Myocyte (in vitro differentiated cells): ENCODE measurements around the gene RNU1-1. TPM values are rescaled to one million over a fixed set of nuclear protein-coding genes. Genes with fewer than 3 reads are reported as not detected.
"Not testable (repeated sequence)": the region's sequence is repeated elsewhere in the genome, so short reads cannot be mapped to it uniquely, and the experiment has no call there.

Source experiments
- DNase-seq: peaks from one replicate; pipeline ENCODE4 v3.0.0-alpha.2; 2012; ENCODE audit warnings: low read depth
- total RNA-seq: library from RNA; depleted of rRNA; stranded (reverse); fragments of >200 nt; gene quantifications from 2 replicates; pipeline ENCODE4 v1.2.3, GENCODE V29; 2014

Gene RNU1-1
- total RNA-seq, 1 donor from 2014 or later = not detected

DNA sequence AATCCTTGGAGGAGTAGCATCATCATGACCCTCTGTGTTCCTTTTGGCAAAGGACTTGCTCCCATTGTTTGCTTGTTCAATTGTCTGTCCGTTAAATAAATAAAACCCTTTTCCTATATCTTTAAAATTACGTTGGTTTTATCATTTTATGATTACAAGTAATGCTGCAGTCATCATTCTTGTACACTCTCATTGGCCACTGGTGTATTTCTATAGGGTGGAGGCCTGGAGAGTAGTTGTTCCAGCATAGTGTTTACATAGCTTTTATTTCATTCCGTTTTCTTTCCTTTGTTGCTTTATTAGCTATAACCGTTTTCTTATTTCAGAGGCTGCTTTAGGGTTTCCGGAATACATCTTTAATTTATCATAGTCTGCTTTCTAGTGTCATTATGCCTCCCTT is 7.6 kb upstream of the RNU1-1 start:
- not testable (repeated sequence) for DNase-seq

DNA sequence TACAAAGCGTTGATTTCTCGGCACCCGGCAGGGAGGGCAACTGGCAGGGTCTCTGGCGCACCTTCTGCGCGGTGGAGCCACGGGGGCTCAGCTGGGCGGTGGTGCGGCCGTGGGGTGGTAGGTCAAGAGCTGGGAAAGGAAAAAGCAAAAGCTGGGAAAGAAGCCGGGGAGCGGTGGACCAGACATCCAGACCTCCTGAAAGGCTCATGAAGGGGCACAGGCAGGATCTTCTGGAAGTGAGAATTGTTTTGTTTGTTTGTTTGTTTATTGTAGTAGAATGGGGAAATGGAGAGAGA is 7.2 kb upstream of the RNU1-1 start:
- DNase-seq = no peak

DNA sequence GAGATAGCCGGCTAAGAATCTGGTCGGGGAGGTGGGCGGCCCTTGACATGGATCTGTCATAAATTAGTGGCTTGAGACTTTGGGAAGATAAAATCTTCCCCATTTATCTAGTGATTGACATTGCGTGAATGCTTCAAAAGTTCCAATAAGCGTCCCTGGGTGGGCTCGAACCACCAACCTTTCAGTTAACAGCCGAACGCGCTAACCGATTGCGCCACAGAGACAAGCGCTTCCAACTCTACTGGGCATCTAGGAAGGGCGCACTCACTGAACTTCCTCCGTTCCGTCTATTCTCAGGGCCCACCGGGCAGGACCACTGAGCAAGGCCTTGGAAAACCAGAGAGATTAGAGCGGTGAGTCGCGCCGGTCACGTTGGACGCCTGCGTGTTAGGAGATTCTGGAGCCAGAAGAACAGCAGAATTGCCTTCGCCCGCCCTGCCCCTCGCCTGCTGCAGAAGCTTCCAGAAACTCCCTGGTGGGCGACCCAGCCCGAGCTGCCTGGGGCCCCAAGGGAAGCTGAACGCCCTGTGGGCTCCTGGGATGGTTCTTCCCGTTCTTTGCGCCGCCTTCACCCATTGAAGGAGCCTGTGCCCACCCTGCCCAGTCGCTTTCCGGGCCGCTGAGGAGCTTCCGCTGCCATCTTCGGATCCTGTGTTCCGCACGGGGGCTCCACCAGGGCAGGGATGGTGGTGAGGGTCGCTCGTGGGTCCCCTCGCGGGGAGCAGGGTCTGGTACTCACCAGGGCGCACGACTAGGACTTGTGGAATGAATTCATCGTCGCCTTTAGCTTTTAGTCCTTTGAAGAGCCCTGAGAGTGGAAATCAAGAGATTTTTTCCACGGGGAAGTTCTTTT is 6.6 kb upstream of the RNU1-1 start:
- DNase-seq = not testable (repeated sequence)

DNA sequence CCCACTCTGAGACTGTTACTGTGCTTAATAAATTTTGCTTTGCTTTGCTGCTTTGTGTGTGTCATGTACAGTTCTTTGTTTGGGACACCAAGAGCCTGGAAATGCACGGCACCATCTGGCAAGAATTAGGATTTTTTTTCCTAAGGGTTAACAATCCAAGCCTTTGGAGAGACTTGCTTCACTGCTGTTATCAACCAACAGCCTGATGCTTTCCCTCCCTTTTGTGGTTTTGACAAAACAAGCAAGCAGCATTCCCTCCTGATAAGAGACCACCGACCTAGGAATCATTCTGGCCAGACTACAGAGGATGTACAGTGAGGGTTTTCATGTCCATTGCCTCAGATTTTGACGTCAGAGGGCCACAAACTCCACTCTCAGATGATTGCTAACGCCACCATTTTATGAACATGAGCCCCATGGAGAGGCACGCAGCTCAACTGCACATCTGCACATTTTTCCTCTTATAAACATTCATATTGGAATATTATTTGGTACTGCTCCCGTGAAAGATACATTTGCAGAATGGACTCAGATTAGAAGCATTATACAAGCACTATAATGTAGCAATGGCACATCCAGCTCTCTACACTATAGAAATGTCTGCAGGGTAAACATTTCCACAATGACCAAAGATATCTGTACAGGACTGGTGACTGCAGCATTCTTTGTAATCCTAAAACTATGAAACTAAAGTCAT is 5.3 kb upstream of the RNU1-1 start:
- DNase-seq = not testable (repeated sequence)

DNA sequence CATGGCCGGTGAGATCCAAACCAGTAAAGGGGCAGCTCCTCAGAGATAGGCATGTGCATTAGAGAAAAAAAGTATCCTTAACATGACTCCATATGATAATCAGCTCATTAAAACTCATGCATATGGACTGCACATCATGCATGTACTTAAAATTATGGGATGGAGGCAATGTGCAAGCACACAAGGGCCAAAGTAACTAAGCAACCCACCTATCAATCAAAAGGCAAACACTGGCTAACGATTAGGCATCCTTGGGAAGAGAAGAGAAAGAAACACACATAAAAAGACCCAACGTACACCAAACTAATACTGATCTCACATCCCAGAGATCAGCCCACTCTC is 4.8 kb upstream of the RNU1-1 start:
- not testable (repeated sequence) for DNase-seq

DNA sequence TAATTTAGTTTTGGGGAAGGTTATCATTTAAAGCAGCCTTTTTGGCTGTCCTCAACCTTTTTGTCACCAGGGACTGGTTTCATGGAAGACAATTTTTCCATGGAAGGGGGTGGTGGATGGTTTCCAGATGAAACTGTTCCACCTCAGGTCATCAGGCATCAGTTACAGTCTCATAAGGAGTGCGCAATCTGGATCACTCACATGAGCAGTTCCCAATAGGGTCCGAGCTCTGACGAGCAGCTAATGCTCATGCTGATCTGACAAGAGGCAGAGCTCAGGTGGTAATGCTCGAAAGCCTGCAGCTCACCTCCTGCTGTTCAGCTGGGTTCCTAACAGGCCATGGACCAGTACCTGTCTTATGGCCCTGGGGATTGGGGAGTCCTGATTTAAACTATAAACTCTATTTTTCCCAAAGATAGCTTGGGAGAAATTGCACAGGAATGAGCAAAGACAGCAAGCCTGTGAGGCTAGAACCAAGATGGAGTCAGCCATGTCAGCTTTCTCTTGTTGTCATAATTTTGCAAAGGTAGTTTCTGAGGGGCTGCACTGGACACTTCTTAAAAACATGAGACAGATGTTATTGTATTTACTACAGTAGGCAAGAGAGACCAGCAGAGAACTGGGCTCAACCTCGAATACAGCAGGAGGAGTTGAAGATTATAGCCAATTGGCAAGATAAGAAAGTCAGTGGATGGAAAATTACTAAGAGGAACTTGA is 2.8 kb upstream of the RNU1-1 start:
- not testable (repeated sequence) for DNase-seq

DNA sequence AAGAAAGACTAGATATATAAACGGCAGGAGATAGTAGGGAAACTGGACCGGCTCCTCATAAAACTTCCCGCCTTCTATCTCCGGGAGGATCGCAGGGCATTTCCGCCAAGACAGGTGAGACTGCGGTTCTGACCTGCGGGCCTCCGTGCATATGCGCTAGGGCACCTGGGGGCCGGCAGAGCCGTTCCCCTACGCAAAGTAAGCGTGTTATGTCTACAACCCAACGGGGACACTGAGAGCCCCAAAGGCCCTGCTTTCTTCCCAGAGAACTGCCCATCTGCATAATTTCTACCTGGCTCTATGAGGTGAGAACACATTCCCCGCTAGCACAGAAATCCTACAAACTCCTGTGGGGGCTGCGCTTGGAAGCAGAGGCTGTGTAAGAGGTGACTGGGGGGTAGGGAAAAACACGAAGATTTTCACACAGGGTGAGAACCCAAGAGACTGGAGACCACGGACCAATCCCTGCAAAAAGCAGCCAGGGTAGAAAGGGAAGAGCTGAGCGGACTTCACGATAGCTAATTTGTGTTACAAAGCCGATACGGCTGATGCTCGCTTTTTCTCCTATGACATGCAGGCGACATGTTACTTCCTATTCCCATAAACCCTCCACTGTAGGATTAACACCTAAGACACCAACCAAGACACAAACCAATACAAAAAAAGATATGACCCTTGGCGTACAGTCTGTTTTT is 526 bp downstream of the RNU1-1 start:
- peak; percentile 95 for DNase-seq

DNA sequence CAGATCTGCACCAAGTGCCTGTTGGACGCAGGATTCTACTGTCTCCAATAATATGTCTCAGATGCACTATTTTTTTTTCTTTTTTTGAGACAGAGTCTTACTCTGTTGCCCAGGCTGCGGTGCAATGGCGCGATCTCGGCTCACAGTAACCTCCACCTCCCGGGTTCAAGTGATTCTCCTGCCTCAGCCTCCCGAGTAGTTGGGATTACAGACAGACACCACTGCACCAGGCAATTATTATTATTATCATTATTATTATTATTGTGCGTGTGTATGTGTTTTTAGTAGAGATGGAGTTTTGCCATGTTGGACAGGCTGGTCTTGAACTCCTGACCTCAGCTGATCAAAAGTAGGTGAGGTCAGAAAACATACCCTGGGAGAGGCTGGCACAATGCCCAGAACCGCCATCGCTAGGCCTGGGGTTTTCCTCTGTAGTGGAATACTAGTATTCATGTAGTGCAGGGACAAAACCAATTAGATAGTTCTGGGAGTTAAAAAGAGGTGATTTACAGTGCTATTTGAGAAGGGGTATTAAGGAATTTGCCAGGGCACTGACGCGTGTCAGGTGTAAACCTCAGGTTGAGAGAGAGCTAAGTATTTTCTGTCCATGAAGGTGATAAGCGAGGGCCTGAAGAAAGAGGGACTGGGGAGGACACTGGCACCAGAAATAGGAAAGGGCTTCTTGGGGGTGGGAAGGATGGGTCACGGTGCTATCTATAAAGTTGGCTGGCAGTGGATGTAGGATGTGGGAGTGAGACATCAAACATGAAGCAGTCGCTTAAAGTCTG is 1.3 kb downstream of the RNU1-1 start:
- not testable (repeated sequence) for DNase-seq

DNA sequence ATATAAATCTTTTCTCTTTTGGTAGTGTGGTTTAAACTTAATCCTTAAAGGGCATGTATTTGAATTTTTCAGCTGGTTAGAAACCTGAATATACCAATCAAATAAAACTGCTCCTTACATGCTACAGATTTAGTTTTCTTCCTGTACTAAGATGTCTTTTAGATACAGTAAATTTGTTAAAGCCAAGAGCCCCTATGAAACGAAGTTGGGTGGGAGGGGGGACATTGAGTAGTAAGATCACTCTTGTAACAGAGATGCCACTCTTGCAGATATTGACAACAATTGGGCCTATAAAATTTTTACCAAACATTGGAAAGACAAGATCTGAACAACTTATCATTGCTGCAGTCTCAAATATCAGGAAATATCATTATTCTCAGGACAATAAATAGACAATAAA is 2.2 kb downstream of the RNU1-1 start:
- DNase-seq = not testable (repeated sequence)

DNA sequence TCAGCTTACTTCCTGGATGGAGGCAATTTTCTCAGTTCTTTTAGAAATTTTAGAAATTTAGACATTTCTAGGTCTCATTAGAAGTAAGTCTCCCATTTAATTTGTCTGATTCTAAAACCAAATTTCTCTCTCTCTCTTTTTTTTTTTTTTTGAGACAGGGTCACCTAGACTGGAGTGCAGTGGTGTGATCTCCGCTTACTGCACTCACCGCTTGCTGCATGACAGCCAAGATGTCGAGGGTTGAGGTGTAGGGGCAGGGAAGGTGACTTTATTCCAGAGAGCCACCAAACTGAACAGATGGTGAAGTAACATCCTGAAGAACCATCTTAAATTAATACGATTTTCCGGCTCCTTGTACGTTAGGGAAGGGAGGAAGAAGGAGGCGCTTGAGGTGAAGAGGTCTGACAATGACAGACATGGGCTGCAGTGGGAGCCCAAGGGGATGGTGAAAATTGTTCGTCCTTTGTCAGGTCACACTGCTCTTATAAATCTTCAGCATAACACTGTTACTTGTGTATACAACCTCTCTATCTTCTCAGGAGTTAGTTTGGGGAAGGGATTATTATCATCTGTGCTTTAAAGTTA is 5.1 kb downstream of the RNU1-1 start:
- DNase-seq = not testable (repeated sequence)

DNA sequence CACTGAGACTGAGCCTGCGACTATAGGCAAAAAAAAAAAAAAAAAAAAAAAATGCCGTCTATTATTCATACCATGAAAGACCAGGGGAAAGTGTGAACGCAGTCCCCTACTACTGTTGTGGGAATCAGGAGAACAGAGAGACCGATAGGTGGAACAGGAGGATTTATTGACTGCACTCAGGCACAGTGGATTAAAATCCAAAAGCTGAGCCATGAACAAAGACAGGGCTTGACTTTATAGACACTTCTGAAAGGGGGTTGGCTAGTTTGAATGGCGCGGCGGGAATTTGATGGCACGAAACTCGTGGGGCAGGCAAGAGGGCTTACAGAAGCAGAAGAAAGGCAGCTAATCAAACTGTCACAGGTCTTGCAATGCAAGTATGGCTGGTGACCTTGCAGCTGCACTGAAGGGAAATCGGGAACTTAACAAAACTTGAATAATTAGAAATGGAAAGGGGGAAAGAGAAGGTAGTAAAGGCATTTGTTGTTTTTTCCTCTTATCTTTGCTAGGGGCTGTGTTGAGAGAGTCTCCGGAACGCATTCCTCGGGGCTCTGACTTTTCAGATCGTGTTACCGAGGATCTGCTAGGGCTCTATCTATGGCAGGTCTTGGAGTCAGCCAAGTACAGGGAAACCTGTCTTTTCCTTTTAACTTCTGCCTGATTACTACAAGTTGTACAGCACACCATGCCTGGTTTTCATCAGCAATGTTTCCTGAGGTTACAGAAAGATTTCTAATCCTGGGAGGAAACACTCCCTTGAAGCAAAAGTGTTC is 7.5 kb downstream of the RNU1-1 start:
- not testable (repeated sequence) for DNase-seq

DNA sequence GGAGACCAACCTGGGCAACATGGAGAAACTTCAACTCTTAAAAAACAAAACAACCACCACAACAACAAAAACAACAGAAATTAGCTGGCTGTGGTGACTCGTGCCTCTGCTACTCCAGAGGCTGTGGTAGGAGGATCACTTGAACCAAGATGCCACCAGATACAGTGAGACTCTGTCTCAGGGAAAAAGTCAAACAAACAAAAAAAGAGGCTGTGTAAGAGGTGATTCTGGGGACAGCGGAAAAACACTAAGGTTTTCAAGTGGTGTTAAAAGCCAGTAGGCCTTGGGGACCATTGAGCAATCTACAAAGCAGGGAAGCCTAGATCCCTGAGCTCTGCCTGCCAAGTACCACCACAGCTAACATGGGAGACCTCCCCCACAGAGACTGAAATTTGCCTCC is 8.2 kb downstream of the RNU1-1 start:
- DNase-seq = not testable (repeated sequence)

DNA sequence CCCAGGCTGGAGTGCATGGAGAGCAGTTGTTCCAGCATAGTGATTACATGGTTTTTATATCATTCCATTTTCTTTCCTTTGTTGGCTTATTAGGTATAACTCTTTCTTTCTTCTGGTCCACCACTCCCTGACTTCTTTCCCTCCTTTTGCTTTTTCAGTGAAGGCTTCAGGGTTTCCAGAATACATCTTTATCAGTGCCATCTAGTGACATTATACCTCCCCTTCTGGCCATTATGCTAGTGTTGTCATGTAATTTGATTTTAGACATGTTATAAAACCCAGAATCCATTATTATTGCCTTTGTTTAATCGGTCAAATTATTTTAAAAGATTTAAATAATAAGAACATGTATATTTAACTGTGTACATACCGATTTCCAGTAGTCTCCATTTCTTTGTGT is 10.6 kb downstream of the RNU1-1 start:
- DNase-seq = no peak

DNA sequence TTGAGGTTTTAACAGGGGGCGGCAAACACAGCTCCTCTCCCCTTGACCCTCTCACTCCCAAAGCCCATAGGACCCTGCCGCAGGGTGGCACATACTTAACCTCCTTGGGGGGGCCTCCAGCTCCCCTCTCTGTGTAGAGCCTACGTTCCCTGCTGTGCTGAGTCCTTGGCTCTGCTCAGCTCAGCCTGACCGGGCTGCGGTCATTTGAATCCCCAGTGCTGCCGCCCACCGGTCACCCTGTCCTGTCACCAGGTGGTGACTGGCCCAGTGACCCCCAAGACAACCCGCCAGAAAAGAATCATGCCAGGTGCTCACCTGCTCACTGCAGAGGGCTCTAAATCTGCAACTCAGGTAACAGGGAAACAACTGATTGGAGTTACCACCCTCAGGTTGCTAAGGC is 12.6 kb downstream of the RNU1-1 start:
- DNase-seq = not testable (repeated sequence)

DNA sequence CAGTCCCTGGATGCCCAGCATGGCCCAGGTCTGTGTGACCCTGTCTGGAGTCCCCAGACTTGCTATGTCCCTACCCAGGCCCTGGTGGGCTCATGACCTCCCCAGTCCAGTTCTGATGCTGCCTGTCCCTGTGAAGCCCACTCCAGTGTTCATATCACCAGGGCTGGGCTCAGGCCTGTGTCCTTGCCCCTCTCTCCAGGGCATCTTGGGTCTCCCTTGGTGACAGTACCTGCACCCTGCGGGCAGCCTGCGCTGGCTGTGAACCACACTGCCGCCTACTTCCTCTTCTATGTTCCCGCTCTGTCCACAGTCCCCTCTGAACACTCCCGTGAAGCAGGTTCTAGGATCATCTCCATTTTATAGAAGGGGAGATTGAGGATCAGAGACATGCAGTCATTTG is 13.1 kb downstream of the RNU1-1 start:
- not testable (repeated sequence) for DNase-seq

DNA sequence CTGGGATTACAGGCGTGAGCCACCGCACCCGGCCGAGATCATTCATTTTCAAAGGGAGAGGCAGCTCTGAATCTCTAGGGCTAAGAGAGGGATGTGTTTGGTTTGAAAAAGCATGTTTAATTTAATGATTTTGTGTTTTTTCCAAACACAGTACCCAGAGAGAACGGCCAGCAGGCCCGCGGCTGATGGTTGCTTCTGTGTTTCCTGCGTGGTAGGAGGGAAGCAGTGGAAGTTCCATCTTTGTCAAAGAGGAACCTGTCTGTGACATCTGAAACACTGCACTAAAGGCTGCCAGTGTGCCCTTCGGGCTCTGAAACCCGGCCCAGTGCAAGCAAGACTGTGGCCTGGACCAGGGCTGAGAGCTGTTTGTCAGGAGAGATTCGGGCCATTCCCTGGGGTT is 13.6 kb downstream of the RNU1-1 start:
- DNase-seq = not testable (repeated sequence)

DNA sequence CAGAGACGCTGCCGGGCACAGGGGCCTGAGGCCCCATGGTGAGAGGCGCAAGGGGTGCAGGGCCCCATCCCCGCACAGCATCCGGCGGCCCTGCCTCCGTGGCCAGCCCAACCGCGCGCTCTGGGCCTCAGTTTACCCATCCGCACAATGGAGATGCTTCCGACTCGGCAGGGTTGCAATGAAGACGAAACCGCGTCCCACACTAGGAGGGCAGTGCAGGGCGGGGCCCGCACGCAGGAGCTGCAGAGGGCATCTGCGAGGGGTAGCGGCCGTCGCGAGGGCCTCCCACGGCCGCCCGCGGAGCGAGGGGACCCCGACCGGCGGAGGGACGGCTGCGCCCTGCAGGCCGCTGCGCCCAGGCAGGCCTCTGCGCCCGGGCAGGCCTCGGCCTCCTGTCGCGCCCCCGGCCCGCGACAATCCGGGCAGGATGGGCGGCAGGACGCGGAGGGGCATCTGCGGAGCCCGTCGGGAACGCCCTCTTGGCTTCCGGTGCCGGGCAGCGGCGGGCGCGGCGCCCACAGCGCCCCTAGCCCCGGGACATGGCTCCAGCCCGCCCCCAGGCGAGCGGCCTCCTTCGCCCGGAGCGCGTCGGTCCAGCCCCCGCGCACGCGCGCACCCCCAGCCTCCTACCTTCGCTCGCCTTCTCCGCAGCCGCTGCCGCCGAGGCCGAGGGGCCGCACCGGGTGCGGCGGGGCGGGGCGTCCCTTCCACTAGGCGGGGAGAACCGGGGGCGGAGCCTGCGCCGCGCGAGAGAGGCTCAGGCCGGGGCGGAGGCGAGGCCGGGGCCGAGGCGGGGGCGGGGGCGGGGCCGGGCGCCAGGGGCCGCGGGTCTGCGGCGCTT is 15.3 kb downstream of the RNU1-1 start:
- DNase-seq = peak; percentile 87

DNA sequence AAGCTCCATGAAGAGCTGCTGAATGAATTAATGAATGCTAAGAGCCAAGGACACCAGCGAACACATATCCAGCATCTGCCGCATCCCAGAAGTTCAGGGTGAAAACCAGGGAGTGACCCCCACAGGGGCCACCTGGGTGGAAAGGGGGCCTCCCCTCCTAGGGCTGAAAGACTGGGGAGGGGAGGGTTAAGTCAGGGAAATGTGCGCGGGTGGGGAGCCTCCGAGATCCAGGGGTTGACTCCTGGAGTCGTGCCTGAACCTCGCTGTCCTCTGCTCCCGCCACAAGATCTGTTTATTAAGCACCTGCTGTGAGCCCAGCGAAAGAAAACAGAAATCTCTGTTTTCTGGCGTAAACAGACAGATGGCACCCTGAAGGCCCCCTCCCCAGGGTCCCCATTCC is 16.0 kb downstream of the RNU1-1 start:
- DNase-seq = not testable (repeated sequence)

DNA sequence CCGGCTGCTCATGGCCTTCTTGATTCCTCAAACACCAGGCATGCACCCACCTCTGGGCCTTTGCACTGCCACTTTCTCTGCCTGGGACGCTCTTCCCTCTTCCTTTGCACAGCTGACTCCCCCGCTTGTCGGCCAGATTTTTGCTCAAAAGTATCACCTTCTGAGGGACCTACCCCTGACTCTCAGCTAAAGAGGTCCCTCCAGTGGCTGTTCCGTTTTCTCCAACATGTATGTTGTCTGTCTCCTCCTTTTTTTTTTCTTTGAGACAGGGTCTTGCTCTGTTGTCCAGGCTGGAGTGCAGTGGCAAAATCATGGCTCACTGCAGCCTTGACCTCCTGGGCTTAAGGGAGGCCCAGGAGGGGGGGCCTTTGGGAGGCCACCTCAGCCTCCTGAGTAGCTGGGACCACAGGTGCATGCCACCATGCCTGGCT is 16.6 kb downstream of the RNU1-1 start:
- DNase-seq = not testable (repeated sequence)
